Pulmonary artery endothelial cell (primary cell): Measurements from ENCODE around the gene PDX1. TPM values are rescaled to one million over a fixed set of nuclear protein-coding genes. Genes with fewer than 3 reads are reported as not detected.

ENCODE experiments used
- DNase-seq: peaks from one replicate; pipeline ENCODE4 v3.0.0-alpha.2; 2011; ENCODE audit warnings: low read depth, low spot score
- total RNA-seq: library from RNA; depleted of rRNA; stranded (reverse); fragments of >200 nt; gene quantifications from 2 replicates; pipeline ENCODE4 v1.2.3, GENCODE V29; 2014

The PDX1 gene
- total RNA-seq, 1 donor from 2014 or later: not detected

GRCh38 chr13:27969082-27969865 lies 49.5 kb downstream of the PDX1 start, which contains the start of gene CDX2:
Gene CDX2, minus strand, starts transcription at chr13:27969315. Its CDS starts 309 bp downstream, at chr13:27969006.
- DNase-seq: no peak

GRCh38 chr13:27969866-27970229 lies 50.0 kb downstream of the PDX1 start:
- DNase-seq: no peak

- no peak for DNase-seq
Observed at GRCh38 chr13:27970382-27971235, 50.8 kb downstream of the PDX1 start.

GRCh38 chr13:27971236-27971645 lies 51.4 kb downstream of the PDX1 start:
- DNase-seq: no peak

- DNase-seq: no peak
Observed at GRCh38 chr13:27971776-27972477, 52.1 kb downstream of the PDX1 start.

- DNase-seq: no peak
Observed at GRCh38 chr13:27972478-27972820, 52.6 kb downstream of the PDX1 start.

- DNase-seq: no peak
Observed at GRCh38 chr13:27973291-27973690, 53.5 kb downstream of the PDX1 start.

- no peak for DNase-seq
Observed at GRCh38 chr13:27973961-27974662, 54.3 kb downstream of the PDX1 start.

Other genes starting within 250 kb of the PDX1 start
- not detected in 2 replicates for gene GSX1, start 127.5 kb upstream of the PDX1 start, total RNA-seq
- gene CDX2, start 49.3 kb downstream of the PDX1 start, total RNA-seq: not detected in 2 replicates
- not detected in 2 replicates for gene URAD, start 68.7 kb downstream of the PDX1 start, total RNA-seq
- gene FLT3, start 180.6 kb downstream of the PDX1 start, total RNA-seq: 0.04 TPM in 1 of 2 replicates, not detected in the other
- 17.3 and 19.0 TPM in 2 replicates for gene PAN3, start 218.5 kb downstream of the PDX1 start, total RNA-seq